HK-2 (cell line): ENCODE data around the gene DDX11.
A peak's percentile ranks its signal among the peaks of the same experiment; 100 is the strongest.
"Not testable (repeated sequence)": the region's sequence is repeated elsewhere in the genome, so short reads cannot be mapped to it uniquely, and the experiment has no call there.

ENCODE experiments used
- DNase-seq: peaks from one replicate; pipeline ENCODE4 v3.0.0-alpha.2; 2018; ENCODE audit not compliant: unreplicated experiment

The DDX11 gene

GRCh38 chr12:31099434-31099833 lies 25.8 kb downstream of the DDX11 start:
- not testable (repeated sequence) for DNase-seq

DNA sequence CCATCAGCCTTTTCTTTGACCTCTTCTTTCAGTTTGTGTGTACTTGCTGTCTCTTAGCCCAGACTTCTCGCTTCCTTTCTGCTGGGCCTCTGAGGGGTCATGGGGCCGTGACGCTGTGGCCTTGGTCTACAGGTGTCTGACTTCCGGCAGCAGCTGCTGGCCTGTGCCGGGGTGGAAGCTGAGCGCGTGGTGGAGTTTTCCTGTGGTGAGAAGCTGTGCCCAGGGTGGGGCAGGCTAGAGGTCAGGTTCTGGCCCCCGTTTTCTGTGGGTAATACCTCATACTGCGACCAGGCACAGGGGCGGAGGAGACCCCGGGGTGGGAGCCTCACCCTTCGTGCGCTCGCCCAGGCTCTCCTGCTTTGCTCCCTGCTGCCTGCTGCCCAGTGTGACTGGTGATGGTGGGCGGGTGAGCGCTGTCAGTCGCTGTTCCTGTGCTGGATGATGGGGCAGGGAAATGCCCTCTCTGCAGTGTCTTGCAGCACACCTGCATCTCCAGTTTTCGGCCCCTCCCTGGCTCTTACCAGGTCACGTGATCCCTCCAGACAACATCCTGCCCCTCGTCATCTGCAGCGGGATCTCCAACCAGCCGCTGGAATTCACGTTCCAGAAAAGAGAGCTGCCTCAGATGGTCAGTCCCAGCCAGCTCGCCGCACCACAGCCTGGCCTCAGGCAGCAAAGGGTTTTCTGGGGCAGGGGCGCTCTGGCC lies 27.0 kb downstream of the DDX11 start:
- DNase-seq = not testable (repeated sequence)

DNA sequence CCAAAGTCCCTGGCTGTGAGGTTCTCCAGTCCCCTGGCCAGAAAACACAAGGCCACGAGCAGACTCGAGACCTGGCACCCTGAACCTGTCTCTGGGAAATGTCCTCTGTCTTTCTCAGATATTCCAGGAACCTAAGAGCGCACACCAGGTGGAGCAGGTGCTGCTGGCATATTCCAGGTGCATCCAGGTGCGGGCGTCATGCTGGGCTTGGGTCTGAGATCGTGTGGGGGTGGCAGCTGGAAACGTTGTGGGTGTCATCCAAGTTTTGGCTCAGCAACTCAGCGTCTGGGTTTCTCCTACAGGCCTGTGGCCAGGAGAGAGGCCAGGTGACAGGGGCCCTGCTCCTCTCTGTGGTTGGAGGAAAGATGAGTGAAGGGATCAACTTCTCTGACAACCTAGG lies 28.5 kb downstream of the DDX11 start:
- DNase-seq = not testable (repeated sequence)

DNA sequence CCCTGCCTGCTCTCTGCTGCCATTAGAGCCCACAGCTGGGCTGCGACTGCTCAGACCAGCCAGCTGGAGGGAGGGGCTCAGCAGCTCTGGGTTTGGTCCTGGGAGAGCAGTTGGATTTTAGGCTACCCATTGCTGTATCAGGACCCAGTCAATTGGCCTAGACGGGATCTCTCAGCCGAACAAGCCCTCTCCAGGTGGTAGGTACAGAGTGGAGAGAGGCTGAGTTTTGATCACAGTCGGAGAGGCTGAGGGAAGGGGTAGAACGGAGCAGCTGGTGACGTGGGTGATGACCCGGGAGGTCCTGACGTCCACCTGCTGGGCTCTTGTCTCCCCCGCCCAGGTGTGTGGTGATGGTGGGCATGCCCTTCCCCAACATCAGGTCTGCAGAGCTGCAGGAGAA lies 28.9 kb downstream of the DDX11 start:
- not testable (repeated sequence) for DNase-seq

GRCh38 chr12:31103561-31103975 lies 29.9 kb downstream of the DDX11 start:
- not testable (repeated sequence) for DNase-seq

DNA sequence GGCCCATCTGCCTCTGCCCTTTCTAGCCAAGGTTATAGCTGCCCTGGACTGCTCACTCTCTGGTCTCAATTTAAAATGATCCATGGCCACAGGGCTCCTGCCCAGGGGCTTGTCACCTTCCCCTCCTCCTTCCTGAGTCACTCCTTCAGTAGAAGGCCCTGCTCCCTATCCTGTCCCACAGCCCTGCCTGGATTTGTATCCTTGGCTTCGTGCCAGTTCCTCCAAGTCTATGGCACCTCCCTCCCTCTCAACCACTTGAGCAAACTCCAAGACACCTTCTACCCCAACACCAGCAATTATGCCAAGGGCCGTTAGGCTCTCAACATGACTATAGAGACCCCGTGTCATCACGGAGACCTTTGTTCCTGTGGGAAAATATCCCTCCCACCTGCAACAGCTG lies 30.6 kb downstream of the DDX11 start:
- DNase-seq = not testable (repeated sequence)

GRCh38 chr12:31104773-31105172 lies 31.1 kb downstream of the DDX11 start:
- not testable (repeated sequence) for DNase-seq

GRCh38 chr12:31105668-31106067 lies 32.0 kb downstream of the DDX11 start:
- DNase-seq = no peak

- no peak for DNase-seq
Measured at GRCh38 chr12:31106101-31106803, 32.6 kb downstream of the DDX11 start.

DNA sequence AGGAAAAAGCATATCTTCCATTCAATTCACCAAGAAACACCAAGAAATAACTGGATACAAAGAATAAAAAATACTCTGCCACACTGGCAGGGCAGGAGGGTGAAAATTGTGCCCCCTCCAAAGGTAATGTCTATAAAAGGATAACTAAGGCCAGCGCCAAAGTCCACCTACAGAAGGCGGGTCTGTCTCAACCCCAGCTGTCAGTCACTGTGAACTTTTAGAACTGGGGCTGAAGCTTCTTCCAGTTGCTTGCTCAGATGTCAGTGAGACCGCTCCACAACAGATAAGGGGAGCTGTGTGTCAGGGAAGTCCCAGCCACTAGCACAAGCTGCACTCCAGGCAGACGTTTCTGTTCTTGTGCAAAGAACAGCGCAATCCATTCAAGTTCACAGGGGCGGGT lies 36.1 kb downstream of the DDX11 start:
- not testable (repeated sequence) for DNase-seq

- not testable (repeated sequence) for DNase-seq
Measured at GRCh38 chr12:31110263-31110662, 36.6 kb downstream of the DDX11 start.

DNA sequence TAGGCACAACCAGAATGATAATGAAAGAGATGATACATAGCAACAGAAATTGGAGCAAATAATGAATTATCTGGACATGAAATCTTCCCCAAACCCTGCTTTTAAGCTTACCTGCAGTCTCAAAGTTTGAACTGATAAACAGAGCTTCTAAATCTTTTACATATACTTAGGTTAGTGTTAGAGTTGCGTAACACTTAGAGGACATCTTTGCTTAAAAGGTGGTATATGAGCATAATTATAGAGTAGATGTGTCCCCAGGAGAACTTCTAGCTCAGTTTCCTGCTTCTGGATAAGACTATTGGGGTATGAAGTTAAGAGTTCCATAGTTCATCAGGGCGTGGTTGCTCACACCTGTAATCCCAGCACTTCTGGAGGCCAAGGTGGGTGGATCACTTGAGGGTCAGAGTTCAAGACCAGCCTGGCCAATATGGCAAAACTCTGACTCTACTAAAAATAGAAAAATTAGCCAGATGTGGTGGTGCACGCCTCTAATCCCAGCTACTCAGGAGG lies 41.5 kb downstream of the DDX11 start:
- DNase-seq = not testable (repeated sequence)

DNA sequence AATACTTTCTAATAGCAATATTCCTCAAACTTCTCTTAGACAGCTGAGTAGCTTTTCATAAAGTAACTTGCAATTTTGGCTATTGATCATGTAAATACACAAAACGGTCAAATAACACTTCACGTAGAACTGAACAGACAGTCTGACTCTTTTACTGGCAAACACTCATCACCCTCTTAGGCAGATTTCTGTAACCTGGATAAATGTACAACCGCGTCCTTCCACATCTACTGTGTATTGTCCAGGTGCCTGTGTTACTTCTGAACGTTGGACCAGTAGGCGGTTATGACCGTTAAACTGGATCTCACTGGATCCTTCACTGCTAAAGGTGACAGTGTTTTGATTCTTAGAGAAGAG lies 43.2 kb downstream of the DDX11 start:
- not testable (repeated sequence) for DNase-seq

DNA sequence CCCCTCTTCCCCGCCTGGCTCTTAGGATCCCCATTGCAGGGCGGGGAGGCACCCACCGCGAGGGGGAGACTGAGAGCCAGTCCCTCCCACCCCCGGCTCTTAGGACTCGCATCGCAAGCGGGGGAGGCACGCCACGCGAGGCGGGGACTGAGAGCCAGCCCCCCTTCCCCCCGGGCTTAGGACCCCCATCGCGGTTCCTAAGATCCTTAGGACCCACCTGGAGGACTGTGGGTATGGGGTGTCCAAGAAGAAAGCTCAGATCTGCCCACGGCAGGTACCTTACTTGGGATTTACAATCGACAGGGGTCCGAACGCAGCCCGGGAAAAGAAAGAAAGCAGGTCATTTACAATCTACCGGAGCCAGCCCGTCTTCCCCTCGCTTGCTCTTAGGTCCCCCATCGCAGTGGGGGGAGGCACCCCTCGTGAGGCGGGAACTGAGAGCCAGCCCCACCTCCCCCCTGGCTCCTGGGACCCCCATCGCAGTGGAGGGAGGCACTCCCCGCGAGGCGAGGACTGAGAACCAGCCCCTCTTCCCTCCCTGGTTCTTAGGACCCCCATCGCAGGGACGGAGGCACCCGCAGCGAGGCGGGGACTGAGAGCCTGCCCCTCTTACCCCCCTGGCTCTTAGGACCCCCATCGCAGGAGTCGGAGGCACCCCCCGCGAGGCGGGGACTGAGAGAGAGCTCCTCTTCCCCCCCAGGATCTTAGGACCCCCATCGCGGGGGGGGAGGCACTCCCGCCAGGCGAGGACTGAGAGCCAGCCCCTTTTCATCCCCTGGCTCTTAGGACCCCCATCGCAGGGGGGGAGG lies 43.7 kb downstream of the DDX11 start:
- peak; percentile 33 for DNase-seq

DNA sequence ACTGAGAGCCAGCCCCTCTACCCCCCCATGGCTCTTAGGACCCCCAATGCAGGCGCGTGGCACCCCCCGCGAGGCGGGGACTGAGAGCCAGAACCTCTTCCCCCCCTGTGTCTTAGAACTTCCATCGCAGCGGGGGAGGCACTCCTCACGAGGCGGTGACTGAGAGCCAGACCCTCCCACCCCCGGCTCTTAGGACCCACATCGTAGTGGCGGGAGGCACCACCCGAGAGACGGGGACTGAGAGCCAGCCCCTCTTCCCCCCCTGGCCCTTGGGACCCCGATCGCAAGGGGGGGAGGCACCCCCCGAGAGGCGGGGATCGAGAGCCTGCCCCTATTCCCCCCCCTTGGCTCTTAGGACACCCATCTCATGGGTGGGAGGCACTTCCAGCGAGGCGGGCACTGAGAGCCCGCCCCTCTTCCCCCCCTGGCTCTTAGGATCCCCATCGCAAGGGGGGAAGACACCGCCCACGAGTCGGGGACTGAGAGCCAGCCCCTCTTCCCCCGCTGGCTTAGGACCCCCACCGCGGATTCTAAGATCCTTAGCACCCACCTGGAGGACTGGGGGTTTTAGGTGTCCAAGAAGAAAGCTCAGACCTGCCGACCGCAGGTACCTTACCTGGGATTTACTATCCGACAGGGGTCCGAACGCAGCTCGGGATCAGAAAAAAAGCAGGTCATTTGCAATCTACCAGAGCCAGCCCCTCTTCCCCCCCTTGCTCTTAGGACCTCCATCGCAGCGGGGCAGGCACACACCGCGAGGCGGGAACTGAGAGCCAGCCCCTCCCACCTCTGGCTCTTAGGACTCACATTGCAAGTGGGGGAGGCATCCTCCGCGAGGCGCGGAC lies 44.9 kb downstream of the DDX11 start:
- no peak for DNase-seq

- DNase-seq = no peak
Measured at GRCh38 chr12:31119192-31119802, 45.6 kb downstream of the DDX11 start.

DNA sequence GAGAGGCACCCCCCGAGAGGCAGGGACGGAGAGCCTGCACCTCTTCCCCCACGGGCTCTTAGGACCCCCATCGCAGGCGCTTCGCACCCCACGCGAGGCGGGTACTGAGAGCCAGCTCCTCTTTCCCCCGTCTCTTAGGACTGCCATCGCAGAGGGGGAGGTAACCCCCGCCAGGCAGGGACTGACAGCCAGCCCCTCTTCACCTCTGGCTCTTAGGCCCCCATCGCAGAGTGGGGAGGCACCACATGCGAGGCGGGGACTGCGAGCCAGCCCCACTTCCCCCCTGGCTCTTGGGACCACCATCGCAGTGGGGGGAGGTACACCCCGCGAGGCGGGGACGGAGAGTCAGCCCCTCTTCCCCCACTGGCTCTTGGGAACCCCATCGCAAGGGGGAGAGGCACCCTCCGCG lies 46.1 kb downstream of the DDX11 start:
- no peak for DNase-seq

- DNase-seq = no peak
Measured at GRCh38 chr12:31120392-31121008, 46.8 kb downstream of the DDX11 start.

GRCh38 chr12:31121022-31121728 lies 47.5 kb downstream of the DDX11 start:
- not testable (repeated sequence) for DNase-seq

- DNase-seq = no peak
Measured at GRCh38 chr12:31122481-31122880, 48.8 kb downstream of the DDX11 start.
